Measurements from ENCODE around the gene DOCK4. TPM values are rescaled to one million over a fixed set of nuclear protein-coding genes. Genes with fewer than 3 reads are reported as not detected.

The DOCK4 gene
- total and polyA plus RNA-seq, 2 of the 8 experiments (the other 6 are each of a cell fraction or from before 2014, with no cell fraction given): 5.1 to 23.6 TPM

DNA sequence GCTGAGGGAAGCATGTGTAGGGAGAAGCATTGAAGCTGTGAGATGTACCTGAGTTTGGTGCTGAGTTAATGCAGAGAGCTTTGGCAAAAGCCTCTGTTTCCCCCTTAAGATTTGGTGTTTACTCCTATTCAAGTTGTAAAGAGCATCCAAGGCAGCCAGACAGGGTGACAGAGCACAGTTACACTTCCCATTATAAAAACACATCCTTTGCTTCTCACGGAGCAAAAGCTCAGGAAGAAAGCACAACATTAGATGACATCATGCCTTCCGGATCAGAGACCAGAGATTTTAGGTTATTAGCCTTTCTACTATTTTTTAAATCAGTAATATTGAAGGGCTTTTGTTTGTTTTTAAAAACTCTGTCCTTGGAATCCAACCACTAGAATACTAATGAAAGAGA lies 182.9 kb downstream of the DOCK4 start (continued):
- TF ChIP-seq SIX5 (IDR thresholded peaks at IDR 0.05; ENCODE audit: low read depth, low read length) (no peak), CTBP2 (IDR thresholded peaks at IDR 0.05; ENCODE audit: borderline replicate concordance, insufficient read depth, insufficient read length, low read length) (no peak), SP1 (IDR thresholded peaks at IDR 0.05; ENCODE audit: low read depth, low read length) (no peak), SRF (IDR thresholded peaks at IDR 0.05; ENCODE audit: low read depth, low read length) (no peak), EP300 (IDR thresholded peaks at IDR 0.05; ENCODE audit: borderline replicate concordance in 1 of 2, low read depth in 2 of 2, low read length in 2 of 2) (no peak)

Measured in H1 (cell line).